GM10266 (cell line): ENCODE data around the gene TMEM9.

Experiments used
- DNase-seq: peaks from one replicate; pipeline ENCODE4 v3.0.0; 2012; ENCODE audit errors: extremely low spot score
- CTCF ChIP-seq: IDR thresholded peaks from 2 replicates; pipeline ENCODE4 v1.5.1; 2012; ENCODE audit warnings: mild to moderate bottlenecking, low read depth; ENCODE audit not compliant: control insufficient read depth, insufficient read depth; ENCODE audit errors: missing control alignments

Gene TMEM9

GRCh38 chr1:201154389-201155165 lies at the start of gene TMEM9:
TMEM9 (minus strand) TSS chr1:201154474; CDS start chr1:201153923, 551 bp downstream.
- no peak for TF ChIP-seq CTCF
- DNase-seq, result peak; percentile 95

DNA sequence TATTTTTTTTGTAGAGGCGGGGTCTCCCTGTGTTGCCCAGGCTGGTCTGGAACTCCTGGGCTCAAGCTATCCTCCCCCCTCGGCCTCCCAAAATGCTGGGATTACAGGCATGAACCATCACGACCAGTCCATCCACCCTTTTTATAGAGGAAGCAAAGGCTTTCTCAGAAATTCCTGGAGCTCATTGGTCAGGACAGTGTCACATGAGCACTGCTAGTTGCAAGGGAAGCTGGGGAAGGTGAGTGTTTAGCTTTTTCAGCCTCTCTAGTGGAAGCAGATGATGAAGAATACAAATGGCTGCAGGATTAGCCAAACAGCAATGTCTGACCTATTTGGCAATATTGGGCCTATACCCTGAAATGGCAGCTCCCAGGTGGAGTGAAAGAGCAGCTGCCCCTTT lies 44.3 kb upstream of the TMEM9 start:
- DNase-seq, result no peak
- no peak for TF ChIP-seq CTCF

GRCh38 chr1:201194046-201194445 lies 39.8 kb upstream of the TMEM9 start:
- TF ChIP-seq CTCF, result no peak
- no peak for DNase-seq

DNA sequence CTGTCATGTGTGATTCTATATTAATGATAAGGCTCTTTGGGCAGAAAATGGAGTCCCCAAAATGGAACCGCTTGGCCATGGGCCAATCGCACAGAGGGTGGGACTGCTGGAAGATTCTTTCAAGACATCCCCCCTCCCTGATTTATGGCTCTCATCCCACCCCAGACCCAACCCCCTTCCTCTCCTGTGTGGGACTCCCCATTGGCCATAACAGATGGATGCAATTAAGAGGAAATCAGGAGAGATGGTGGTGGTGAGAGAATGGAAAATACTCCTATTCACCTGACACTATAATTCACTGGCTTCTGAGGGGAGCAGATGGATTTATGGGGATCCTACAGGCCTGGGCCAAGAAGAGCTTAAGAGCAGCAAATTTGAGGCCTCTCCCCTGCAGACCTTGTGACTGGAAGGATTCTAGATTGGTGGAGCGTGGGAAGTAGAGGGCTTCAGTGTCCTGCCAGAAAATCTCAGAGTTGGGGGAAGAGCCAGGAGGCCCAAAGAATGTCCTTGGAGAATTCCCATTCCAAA lies 38.1 kb upstream of the TMEM9 start:
- DNase-seq, result no peak
- no peak for TF ChIP-seq CTCF

- no peak for TF ChIP-seq CTCF
- no peak for DNase-seq
These were observed 37.5 kb upstream of the TMEM9 start for GRCh38 chr1:201191653-201192260.

DNA sequence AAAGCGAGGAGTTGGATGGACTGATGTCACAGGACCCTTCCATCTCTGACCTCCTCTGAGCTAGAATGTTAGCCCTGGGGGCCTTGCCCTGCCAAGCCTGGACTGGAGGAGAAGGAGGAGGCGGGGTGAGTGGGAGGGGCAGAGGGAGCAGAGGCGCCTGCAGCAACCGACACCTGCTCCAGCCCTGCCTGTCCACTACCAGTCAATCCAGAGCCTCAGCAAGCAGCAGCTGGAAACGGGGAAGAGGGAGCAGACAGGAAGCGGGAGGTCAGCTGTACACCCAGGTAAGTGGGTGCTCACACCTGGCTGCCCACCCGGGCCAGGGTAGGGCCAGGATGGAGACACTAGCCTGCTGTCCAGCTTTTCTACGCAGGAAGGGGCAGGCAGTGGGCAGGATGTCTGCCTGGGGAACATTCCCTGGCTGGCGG lies 36.4 kb upstream of the TMEM9 start, which contains the start of gene IGFN1:
IGFN1 (plus strand) TSS at position 201 of the 428 bp plus-strand sequence. CDS start 2,470 bp downstream, outside the sequence.
- no peak for DNase-seq
- TF ChIP-seq CTCF, result no peak

DNA sequence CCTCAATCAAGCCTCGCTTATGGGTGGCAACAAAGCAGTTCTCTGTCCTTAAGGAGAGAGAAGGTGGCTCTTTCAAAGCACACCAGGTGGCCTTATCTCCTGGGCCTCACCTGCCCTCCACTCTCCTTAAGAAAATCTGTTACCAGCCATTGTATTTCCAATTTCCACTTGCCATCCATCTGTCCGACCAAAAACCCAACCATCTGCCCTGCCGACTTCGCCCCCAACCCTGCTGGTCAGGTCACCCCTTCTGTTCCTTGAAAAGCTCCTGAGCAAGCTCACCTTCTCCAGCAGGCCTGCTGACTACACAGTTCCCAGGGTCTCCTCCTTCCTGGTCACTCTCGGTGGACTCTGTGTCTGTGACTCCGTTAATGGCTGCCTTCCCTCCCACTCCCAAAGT lies 35.7 kb upstream of the TMEM9 start:
- no peak for DNase-seq
- no peak for TF ChIP-seq CTCF
